ENCODE data around the gene SKAP1.

The SKAP1 gene

DNA sequence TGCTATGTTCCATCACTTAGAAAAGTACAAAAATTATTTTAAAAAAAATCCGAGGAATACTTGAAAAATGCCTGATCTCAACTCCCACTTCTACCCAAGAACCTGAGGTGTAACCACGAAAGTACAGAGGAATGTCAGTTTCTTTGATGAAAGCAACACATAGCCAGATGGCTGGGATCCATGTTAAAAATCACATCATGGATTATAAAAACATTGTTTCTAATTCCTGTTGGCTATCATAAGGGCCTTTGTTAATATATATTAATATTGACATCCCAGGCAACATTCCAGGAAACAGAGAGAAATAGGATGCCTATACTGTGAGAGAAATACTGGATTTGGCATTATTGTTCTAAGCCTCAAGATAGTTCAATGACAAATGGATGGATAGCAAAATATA lies 115.3 kb downstream of the SKAP1 start:
- peaks cover 47% of the 10 kb centered on the region for H3K27me3 ChIP-seq (ENCODE audit: insufficient read depth, low read length)
- no peak overlapping the region for H3K4me3 ChIP-seq (ENCODE audit: low read length)
- H3K9me3 ChIP-seq (ENCODE audit: insufficient read depth, low read depth, low read length), result no peaks in the 10 kb centered on the region
- H3K36me3 ChIP-seq (ENCODE audit: insufficient read depth, low read length), result no peaks in the 10 kb centered on the region
- peaks cover 5% of the 10 kb centered on the region; the same call in 1 of the 2 replicates for H3K4me1 ChIP-seq (ENCODE audit: insufficient read depth, low read length)
- H3K27ac ChIP-seq (ENCODE audit: low read depth, low read length), result no peak overlapping the region
- 89% methylated on average over 2 of the region's 2 CpGs for WGBS
- no peak overlapping the region for H3K9ac ChIP-seq (ENCODE audit: low read depth, low read length)

DNA sequence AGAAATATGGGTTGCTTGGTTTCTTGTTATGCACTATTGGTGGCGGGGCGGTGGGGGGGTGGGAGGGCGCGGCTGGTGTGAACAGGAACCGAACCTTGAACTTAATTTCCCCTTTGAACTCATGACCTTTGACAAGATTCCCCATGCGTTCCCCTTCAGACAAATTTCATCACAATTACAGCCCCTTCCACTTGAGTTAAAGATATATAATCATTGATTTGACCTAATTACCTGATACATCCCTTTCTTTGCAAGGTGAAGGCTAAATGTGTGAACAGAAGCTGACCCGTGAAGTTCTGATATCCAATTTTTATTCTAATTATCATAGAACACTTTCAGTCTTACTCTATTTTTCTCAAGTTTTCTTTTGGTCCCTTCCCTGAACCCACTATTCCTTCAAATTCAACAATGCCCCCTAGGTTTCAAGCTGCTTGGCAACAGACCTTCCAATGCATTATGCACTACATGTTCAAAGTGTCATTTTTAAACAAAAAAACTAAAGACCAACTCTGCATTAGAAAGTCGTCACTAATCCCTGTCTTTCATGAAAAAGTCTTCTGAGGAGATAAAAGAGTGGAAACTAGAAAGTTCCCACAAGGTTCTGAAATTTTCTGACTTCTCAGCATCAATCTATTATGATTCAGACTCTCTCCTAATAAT lies 116.8 kb downstream of the SKAP1 start:
- no peaks in the 10 kb centered on the region for H3K36me3 ChIP-seq (ENCODE audit: insufficient read depth, low read length)
- H3K9me3 ChIP-seq (ENCODE audit: insufficient read depth, low read depth, low read length), result no peaks in the 10 kb centered on the region
- H3K9ac ChIP-seq (ENCODE audit: low read depth, low read length), result no peak overlapping the region
- WGBS, result 91% methylated on average over 3 of the region's 8 CpGs
- peaks cover 62% of the 10 kb centered on the region for H3K27me3 ChIP-seq (ENCODE audit: insufficient read depth, low read length)
- H3K4me3 ChIP-seq (ENCODE audit: low read length), result no peak overlapping the region
- no peak overlapping the region for H3K27ac ChIP-seq (ENCODE audit: low read depth, low read length)
- H3K4me1 ChIP-seq (ENCODE audit: insufficient read depth, low read length), result peaks cover 5% of the 10 kb centered on the region; the same call in 1 of the 2 replicates

DNA sequence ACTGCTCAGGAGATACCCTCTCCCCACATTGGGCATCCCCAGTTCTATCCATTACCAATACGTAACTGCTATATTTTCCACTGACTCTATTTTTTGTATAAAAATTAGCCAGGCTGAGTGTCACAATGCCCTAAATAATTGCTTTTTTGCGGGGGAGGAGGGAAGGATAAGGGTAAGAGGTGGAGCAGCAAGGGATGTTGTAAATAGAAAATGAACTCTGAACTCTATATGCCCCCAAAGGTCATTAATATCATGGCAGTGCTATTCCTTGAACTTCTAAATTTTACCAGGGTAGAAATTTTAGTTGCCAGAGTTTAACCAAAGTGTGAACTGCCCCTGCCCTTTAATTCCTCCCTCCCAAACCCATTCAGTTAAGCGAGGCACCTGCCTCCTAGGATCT lies 118.7 kb downstream of the SKAP1 start:
- 94% methylated on average over 3 of the region's 3 CpGs for whole genome bisulfite sequencing
- Histone ChIP-seq H3K9me3 (ENCODE audit: insufficient read depth, low read depth, low read length) (no peaks in the 10 kb centered on the region), H3K9ac (ENCODE audit: low read depth, low read length) (no peak overlapping the region), H3K4me1 (ENCODE audit: insufficient read depth, low read length) (peaks cover 5% of the 10 kb centered on the region; the same call in 1 of the 2 replicates), H3K27me3 (ENCODE audit: insufficient read depth, low read length) (peaks cover 67% of the 10 kb centered on the region), H3K36me3 (ENCODE audit: insufficient read depth, low read length) (no peaks in the 10 kb centered on the region), H3K27ac (ENCODE audit: low read depth, low read length) (no peak overlapping the region), H3K4me3 (ENCODE audit: low read length) (no peak overlapping the region)

DNA sequence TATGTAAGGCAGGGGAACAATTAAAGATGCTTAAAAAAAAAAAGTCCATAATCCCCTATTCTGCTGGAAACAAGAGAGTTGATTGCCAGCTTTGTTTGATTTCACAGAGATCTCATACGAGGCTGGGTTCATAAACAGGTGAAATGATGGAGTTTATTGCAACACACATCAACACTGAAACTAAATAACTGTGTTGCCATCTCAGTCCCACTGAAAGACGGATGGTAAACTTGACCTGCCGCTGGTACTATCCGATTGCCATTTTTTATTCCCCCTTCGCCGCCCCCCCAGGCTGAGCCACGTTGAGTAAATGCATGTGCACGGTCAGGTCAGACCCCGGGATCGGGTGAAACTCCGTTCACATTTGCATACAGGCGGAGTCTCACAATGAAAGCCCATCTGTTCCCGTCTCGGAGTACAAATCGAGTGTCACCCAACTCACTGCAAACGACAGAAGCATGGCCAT lies 119.2 kb downstream of the SKAP1 start:
- Histone ChIP-seq H3K27ac (ENCODE audit: low read depth, low read length) (no peak overlapping the region), H3K27me3 (ENCODE audit: insufficient read depth, low read length) (peaks cover 68% of the 10 kb centered on the region), H3K36me3 (ENCODE audit: insufficient read depth, low read length) (no peaks in the 10 kb centered on the region), H3K9ac (ENCODE audit: low read depth, low read length) (no peak overlapping the region), H3K9me3 (ENCODE audit: insufficient read depth, low read depth, low read length) (no peaks in the 10 kb centered on the region), H3K4me1 (ENCODE audit: insufficient read depth, low read length) (peaks cover 5% of the 10 kb centered on the region; the same call in 1 of the 2 replicates), H3K4me3 (ENCODE audit: low read length) (no peak overlapping the region)
- 20% methylated on average over 16 of the region's 16 CpGs for WGBS

DNA sequence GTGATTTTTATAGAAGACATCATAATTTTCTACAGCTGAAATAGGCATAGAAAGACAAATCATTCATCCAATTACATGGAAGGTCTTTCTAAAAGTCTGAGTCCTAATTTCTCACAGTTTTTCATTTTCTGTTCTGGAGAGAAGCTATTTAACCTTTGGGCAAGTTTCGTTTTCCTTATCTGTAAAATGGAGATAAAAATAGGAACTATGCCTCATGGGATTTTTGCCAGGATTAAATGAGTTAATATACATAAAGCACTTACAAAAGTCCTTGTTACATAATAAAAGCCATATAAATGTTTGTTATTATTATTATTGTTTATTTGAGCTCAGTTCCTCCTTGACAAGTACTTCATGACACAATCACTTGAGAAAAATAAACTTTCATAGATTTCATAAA lies 121.4 kb downstream of the SKAP1 start:
- Histone ChIP-seq H3K36me3 (ENCODE audit: insufficient read depth, low read length) (no peaks in the 10 kb centered on the region), H3K4me3 (ENCODE audit: low read length) (no peak overlapping the region), H3K27ac (ENCODE audit: low read depth, low read length) (no peak overlapping the region), H3K4me1 (ENCODE audit: insufficient read depth, low read length) (peaks cover 5% of the 10 kb centered on the region; the same call in 1 of the 2 replicates), H3K9ac (ENCODE audit: low read depth, low read length) (no peak overlapping the region), H3K9me3 (ENCODE audit: insufficient read depth, low read depth, low read length) (no peaks in the 10 kb centered on the region), H3K27me3 (ENCODE audit: insufficient read depth, low read length) (peaks cover 69% of the 10 kb centered on the region)
- 80% methylated on average over 1 of the region's 1 CpG for WGBS

DNA sequence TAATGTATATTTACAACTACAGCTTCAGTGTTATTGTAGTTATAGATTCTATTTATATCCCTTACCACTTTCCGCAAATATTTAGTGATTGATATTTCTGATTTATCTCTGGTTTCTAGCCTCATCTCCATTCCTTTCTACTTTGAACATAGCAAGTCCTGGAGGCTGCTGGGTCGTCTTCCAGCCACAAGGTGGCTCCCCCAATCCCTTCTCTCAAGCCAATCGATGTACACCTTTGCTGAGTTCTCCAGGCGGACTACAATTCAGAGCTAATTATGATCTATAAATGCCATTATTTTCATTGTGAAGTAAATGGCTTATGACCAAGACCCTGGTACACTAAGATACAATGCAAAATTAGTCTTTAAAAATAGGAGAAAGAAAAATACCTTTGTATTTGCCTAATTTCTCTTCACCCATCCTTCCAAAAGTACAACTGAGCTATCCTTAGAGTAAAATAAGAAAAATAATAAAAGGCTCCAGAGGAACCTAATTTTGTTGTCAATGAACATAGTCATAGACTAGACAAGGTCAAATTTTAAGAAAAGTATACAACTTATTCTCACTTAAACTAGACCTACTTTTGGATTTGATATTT lies 122.1 kb downstream of the SKAP1 start:
- Histone ChIP-seq H3K36me3 (ENCODE audit: insufficient read depth, low read length) (no peaks in the 10 kb centered on the region), H3K27ac (ENCODE audit: low read depth, low read length) (no peak overlapping the region), H3K9ac (ENCODE audit: low read depth, low read length) (no peak overlapping the region), H3K4me3 (ENCODE audit: low read length) (no peak overlapping the region), H3K4me1 (ENCODE audit: insufficient read depth, low read length) (peaks cover 5% of the 10 kb centered on the region; the same call in 1 of the 2 replicates), H3K27me3 (ENCODE audit: insufficient read depth, low read length) (peaks cover 66% of the 10 kb centered on the region), H3K9me3 (ENCODE audit: insufficient read depth, low read depth, low read length) (no peaks in the 10 kb centered on the region)
- WGBS, result 19% methylated on average over 3 of the region's 4 CpGs

DNA sequence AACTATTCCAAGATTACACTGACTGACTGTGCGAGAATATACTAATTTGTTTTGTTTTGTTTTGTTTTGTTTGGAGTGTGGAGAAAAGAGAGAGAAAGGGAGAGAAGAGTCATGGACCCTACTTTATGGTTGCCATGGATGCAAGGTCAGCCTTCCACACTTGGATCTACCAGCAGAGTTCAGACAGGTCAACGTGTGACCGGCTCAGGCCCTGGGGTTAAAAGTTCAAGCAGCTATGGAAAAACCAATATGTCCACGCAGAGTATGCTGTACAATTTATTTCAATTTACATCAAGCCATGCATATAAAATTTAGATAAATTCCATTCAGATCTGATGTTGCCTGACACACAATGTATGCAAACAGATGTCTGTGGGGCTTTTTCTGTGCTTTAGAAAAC lies 122.8 kb downstream of the SKAP1 start:
- Histone ChIP-seq H3K4me3 (ENCODE audit: low read length) (no peak overlapping the region), H3K9ac (ENCODE audit: low read depth, low read length) (no peak overlapping the region), H3K27ac (ENCODE audit: low read depth, low read length) (no peak overlapping the region), H3K36me3 (ENCODE audit: insufficient read depth, low read length) (no peaks in the 10 kb centered on the region), H3K27me3 (ENCODE audit: insufficient read depth, low read length) (peaks cover 60% of the 10 kb centered on the region), H3K9me3 (ENCODE audit: insufficient read depth, low read depth, low read length) (no peaks in the 10 kb centered on the region), H3K4me1 (ENCODE audit: insufficient read depth, low read length) (peaks cover 8% of the 10 kb centered on the region; the same call in 1 of the 2 replicates)
- 65% methylated on average over 4 of the region's 4 CpGs for WGBS

DNA sequence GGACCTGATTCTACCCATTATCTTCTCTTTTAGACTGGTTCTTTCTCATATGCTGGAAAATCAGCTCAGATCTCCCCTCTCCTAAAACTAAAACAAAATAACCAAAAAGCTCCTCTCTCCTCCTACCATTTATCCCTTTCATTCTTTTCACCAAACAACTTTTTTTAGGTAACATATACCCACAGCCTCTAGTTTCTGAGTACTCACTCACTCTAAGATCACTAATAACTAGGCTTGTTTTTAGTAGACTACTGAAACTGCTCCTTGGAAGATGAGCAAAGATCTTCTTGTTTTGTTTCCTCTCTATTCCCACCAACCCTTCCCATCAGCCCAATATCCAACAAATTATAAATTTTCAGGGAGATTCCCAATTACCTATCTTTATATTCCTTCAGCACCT lies 129.0 kb downstream of the SKAP1 start:
- no peak overlapping the region for H3K4me3 ChIP-seq (ENCODE audit: low read length)
- no peaks in the 10 kb centered on the region for H3K9me3 ChIP-seq (ENCODE audit: insufficient read depth, low read depth, low read length)
- no peak overlapping the region for H3K27ac ChIP-seq (ENCODE audit: low read depth, low read length)
- H3K27me3 ChIP-seq (ENCODE audit: insufficient read depth, low read length), result peaks cover 15% of the 10 kb centered on the region; the same call in 1 of the 2 replicates
- H3K9ac ChIP-seq (ENCODE audit: low read depth, low read length), result no peak overlapping the region
- H3K36me3 ChIP-seq (ENCODE audit: insufficient read depth, low read length), result no peaks in the 10 kb centered on the region
- peaks cover 3% of the 10 kb centered on the region; the same call in 1 of the 2 replicates for H3K4me1 ChIP-seq (ENCODE audit: insufficient read depth, low read length)

DNA sequence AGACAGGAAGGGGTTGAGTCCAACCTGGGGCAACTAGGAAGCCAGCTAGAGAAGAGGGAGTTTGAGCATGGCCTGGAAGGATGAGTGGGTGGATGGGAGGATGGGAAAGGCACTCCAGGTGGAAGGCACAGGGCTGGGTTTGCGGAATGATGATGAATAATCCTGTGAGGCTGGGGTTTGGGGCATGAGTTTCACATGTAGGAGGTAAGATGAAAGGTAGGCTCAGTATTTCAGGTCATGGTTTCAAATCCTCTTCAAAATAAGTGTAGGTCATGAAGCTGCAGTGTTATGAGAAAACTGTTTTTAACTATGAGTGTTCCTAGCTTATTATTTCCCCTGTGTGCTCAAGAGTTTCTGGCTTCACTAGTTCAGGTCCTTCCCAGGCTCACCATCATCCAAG lies 130.3 kb downstream of the SKAP1 start:
- Histone ChIP-seq H3K4me3 (ENCODE audit: low read length) (no peak overlapping the region), H3K9me3 (ENCODE audit: insufficient read depth, low read depth, low read length) (no peaks in the 10 kb centered on the region), H3K36me3 (ENCODE audit: insufficient read depth, low read length) (no peaks in the 10 kb centered on the region), H3K9ac (ENCODE audit: low read depth, low read length) (no peak overlapping the region), H3K4me1 (ENCODE audit: insufficient read depth, low read length) (peaks cover 3% of the 10 kb centered on the region; the same call in 1 of the 2 replicates), H3K27ac (ENCODE audit: low read depth, low read length) (no peak overlapping the region), H3K27me3 (ENCODE audit: insufficient read depth, low read length) (peaks cover 7% of the 10 kb centered on the region; the same call in 1 of the 2 replicates)
- 90% methylated on average over 1 of the region's 1 CpG for WGBS

DNA sequence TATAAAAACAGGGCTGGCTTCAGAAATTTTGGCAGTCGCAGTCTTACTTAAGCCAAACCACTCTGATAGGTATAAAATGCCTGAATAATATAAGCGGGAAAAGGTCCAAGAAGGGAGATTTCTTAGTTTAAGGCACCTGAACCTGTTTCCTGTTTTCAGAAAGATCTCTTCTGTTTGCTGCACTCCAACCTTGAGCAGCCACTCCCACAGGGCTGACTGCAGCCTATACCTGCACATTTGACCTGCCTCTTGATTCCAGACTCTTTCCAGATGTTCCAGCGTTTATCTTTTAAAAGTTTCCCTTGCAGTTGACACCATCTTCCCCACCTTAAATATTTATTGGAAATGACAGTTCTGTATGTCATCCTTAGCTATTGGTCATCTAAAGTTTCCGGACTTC lies 132.2 kb downstream of the SKAP1 start:
- Histone ChIP-seq H3K4me3 (ENCODE audit: low read length) (no peak overlapping the region), H3K36me3 (ENCODE audit: insufficient read depth, low read length) (no peaks in the 10 kb centered on the region), H3K9me3 (ENCODE audit: insufficient read depth, low read depth, low read length) (no peaks in the 10 kb centered on the region), H3K4me1 (ENCODE audit: insufficient read depth, low read length) (peaks cover 3% of the 10 kb centered on the region; the same call in 1 of the 2 replicates), H3K27me3 (ENCODE audit: insufficient read depth, low read length) (peaks cover 6% of the 10 kb centered on the region; the same call in 1 of the 2 replicates), H3K9ac (ENCODE audit: low read depth, low read length) (no peak overlapping the region), H3K27ac (ENCODE audit: low read depth, low read length) (no peak overlapping the region)
- WGBS, result 96% methylated on average over 4 of the region's 4 CpGs

DNA sequence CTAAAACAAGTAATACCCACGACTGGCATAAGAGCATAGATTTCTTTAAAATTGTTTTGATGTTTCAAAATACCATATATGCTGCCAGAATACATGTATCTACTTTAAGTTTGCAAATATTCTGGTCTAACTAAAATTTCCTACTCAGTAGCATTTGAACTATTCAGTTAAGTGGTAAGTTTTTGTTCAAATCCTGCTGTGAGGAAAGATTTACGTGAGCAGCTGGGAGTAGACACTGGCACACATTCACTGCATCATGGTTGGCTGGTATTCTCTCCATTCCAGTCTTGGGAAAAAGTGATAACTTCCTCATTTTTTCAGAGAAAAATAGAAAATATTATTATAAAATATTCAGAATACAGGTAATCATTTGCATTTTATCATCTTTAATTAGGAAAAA lies 133.6 kb downstream of the SKAP1 start:
- Histone ChIP-seq H3K36me3 (ENCODE audit: insufficient read depth, low read length) (no peaks in the 10 kb centered on the region), H3K9ac (ENCODE audit: low read depth, low read length) (no peak overlapping the region), H3K27ac (ENCODE audit: low read depth, low read length) (no peak overlapping the region), H3K4me3 (ENCODE audit: low read length) (no peak overlapping the region), H3K27me3 (ENCODE audit: insufficient read depth, low read length) (peaks cover 9% of the 10 kb centered on the region; the same call in 1 of the 2 replicates), H3K9me3 (ENCODE audit: insufficient read depth, low read depth, low read length) (no peaks in the 10 kb centered on the region), H3K4me1 (ENCODE audit: insufficient read depth, low read length) (no peaks in the 10 kb centered on the region)
- WGBS, result 94% methylated on average over 1 of the region's 2 CpGs

Measured in HUES64 (cell line).